Measurements from ENCODE around the gene TPCN1. TPM values are rescaled to one million over a fixed set of nuclear protein-coding genes. Genes with fewer than 3 reads are reported as not detected.

Gene TPCN1
- polyA plus RNA-seq, 1 of the 3 experiments (the other 2 are of a cell fraction): 15.7 TPM

GRCh38 chr12:113286712-113287111 is 65.4 kb downstream of the TPCN1 start (continued):
- no peak for TF ChIP-seq FOSL2 (IDR thresholded peaks at IDR 0.05; ENCODE audit: borderline replicate concordance, low read depth)

GRCh38 chr12:113287146-113287898 is 66.1 kb downstream of the TPCN1 start:
- 99% methylated on average over 18 of the region's 21 CpGs for WGBS (ENCODE audit: low lambda C conversion rate)
- no peaks in the 10 kb centered on the region for H3K9me2 ChIP-seq
- TF ChIP-seq GATA2 (CRISPR knock-in tag; IDR thresholded peaks at IDR 0.05) (no peak), JUND (IDR thresholded peaks at IDR 0.05) (no peak), NFIC (IDR thresholded peaks at IDR 0.05; ENCODE audit: borderline replicate concordance) (no peak), FOXM1 (IDR thresholded peaks at IDR 0.05; ENCODE audit: low read depth) (no peak), TCF12 (IDR thresholded peaks at IDR 0.05) (no peak), ELF1 (IDR thresholded peaks at IDR 0.05) (no peak), SMC3 (IDR thresholded peaks at IDR 0.05; ENCODE audit: low read depth, low read length) (no peak), FOSL2 (IDR thresholded peaks at IDR 0.05; ENCODE audit: borderline replicate concordance, low read depth) (no peak), USF2 (IDR thresholded peaks at IDR 0.05; ENCODE audit: borderline replicate concordance, low read depth, low read length) (no peak), YY1 (IDR thresholded peaks at IDR 0.05; ENCODE audit: low read depth) (no peak), FOXJ3 (CRISPR knock-in tag; IDR thresholded peaks at IDR 0.05) (no peak), NRF1 (IDR thresholded peaks at IDR 0.05; ENCODE audit: low read depth, low read length) (no peak), POLR2AphosphoS5 (IDR thresholded peaks at IDR 0.05; ENCODE audit: low read depth, low read length) (no peak), TAF1 (IDR thresholded peaks at IDR 0.05; ENCODE audit: borderline replicate concordance, low read depth, low read length) (no peak), MXI1 (IDR thresholded peaks at IDR 0.05; ENCODE audit: low read depth, low read length) (no peak)
- no peak overlapping the region for H3K4me3 ChIP-seq (ENCODE audit: low read depth in 2 of 2, low read length in 1 of 2)
- no peak for DNase-seq
- no peaks in the 10 kb centered on the region for H3K9me3 ChIP-seq
- no peaks in the 10 kb centered on the region for H3K79me2 ChIP-seq (ENCODE audit: insufficient read depth)
- no peak overlapping the region for H3K9ac ChIP-seq
- no peaks in the 10 kb centered on the region for H3F3A ChIP-seq (replicated peaks; ENCODE audit: insufficient read depth)
- H3K4me1 ChIP-seq (ENCODE audit: control insufficient read depth in 1 of 2, insufficient read depth in 2 of 2, low read depth in 1 of 2, low read length in 1 of 2): peaks cover 0 to 14% of the 10 kb centered on the region in 2 experiments; a peak in 1 of 4 replicates
- no peaks in the 10 kb centered on the region for H3K27me3 ChIP-seq (ENCODE audit: insufficient read depth)
- peaks cover 0 to 29% of the 10 kb centered on the region in 2 experiments for H3K36me3 ChIP-seq (replicated peaks in 1 of 2; ENCODE audit: control insufficient read depth in 1 of 2, insufficient read depth in 2 of 2, low read length in 1 of 2)
- CTCF ChIA-PET: no interaction called here
- POLR2A ChIA-PET: no interaction called here
- H2AFZ ChIP-seq (ENCODE audit: low read depth): no peak overlapping the region
- no peak overlapping the region for H3K4me2 ChIP-seq
- H3K27ac ChIP-seq (ENCODE audit: low read depth in 2 of 2, low read length in 1 of 2): no peak overlapping the region
- H4K20me1 ChIP-seq (ENCODE audit: insufficient read depth): no peaks in the 10 kb centered on the region

- H2AFZ ChIP-seq (ENCODE audit: low read depth): no peak overlapping the region
- H3K79me2 ChIP-seq (ENCODE audit: insufficient read depth): no peaks in the 10 kb centered on the region
- no peak overlapping the region for H3K4me3 ChIP-seq (ENCODE audit: low read depth in 2 of 2, low read length in 1 of 2)
- H3K36me3 ChIP-seq (replicated peaks in 1 of 2; ENCODE audit: control insufficient read depth in 1 of 2, insufficient read depth in 2 of 2, low read length in 1 of 2): peaks cover 0 to 33% of the 10 kb centered on the region in 2 experiments
- no peaks in the 10 kb centered on the region for H3K9me3 ChIP-seq
- no peaks in the 10 kb centered on the region for H3K27me3 ChIP-seq (ENCODE audit: insufficient read depth)
- H3K27ac ChIP-seq (ENCODE audit: low read depth in 2 of 2, low read length in 1 of 2): no peak overlapping the region
- no peaks in the 10 kb centered on the region for H3K9me2 ChIP-seq
- H3K9ac ChIP-seq: no peak overlapping the region
- no peak for TF ChIP-seq RCOR1 (IDR thresholded peaks at IDR 0.05; ENCODE audit: low read length)
- no peak for TF ChIP-seq REST (IDR thresholded peaks at IDR 0.05; ENCODE audit: low read depth, low read length)
- TF ChIP-seq SMC3 (IDR thresholded peaks at IDR 0.05; ENCODE audit: low read depth, low read length): no peak
- ChIA-PET POLR2A (no interaction called here), CTCF (no interaction called here)
- no peak overlapping the region for H3K4me2 ChIP-seq
- 88% methylated on average over 4 of the region's 19 CpGs for WGBS (ENCODE audit: low lambda C conversion rate)
- H3F3A ChIP-seq (replicated peaks; ENCODE audit: insufficient read depth): no peaks in the 10 kb centered on the region
- no peaks in the 10 kb centered on the region for H4K20me1 ChIP-seq (ENCODE audit: insufficient read depth)
- DNase-seq: no peak
- H3K4me1 ChIP-seq (ENCODE audit: control insufficient read depth in 1 of 2, insufficient read depth in 2 of 2, low read depth in 1 of 2, low read length in 1 of 2): peaks cover 0 to 20% of the 10 kb centered on the region in 2 experiments; a peak in 1 of 4 replicates
Measured at GRCh38 chr12:113287899-113288282, 66.6 kb downstream of the TPCN1 start.
